Uterus (tissue), 2 donors: ENCODE data around the gene SELENOO.

ENCODE experiments used
- CTCF ChIP-seq, 4 experiments: fragments of 200-600 bp in 2 of 4; fragments of 450-650 bp in 2 of 4; sonication (generic) in 2 of 4; IDR thresholded peaks; one replicate each; pipeline ENCODE4 v1.5.1; 2016 to 2019; ENCODE audit warnings: antibody characterized with exemption in 4 of 4, mild to moderate bottlenecking in 2 of 4, moderate library complexity in 1 of 4
- POLR2A ChIP-seq, 2 donors: fragments of 450-650 bp; IDR thresholded peaks; one replicate each; pipeline ENCODE4 v1.6.1; 2016; ENCODE audit warnings: antibody characterized with exemption in 2 of 2, mild to moderate bottlenecking in 1 of 2, moderate library complexity in 1 of 2

GRCh38 chr22:50171319-50171964, 29.4 kb upstream of the SELENOO start:
- TF ChIP-seq CTCF (IDR thresholded peaks at IDR 0.05) (no peak), POLR2A (IDR thresholded peaks at IDR 0.05) (no peak)
